H9 (cell line): Measurements from ENCODE around the gene MAST4. TPM values are rescaled to one million over a fixed set of nuclear protein-coding genes. Genes with fewer than 3 reads are reported as not detected.

Source experiments
- DNase-seq: peaks from one replicate; pipeline ENCODE4 v3.0.0-alpha.2; 2017
- H2AFZ ChIP-seq: one replicate; pipeline ENCODE4 v1.6.1; 2013; ENCODE audit warnings: mild to moderate bottlenecking, low read length, control low read depth, moderate library complexity
- H2AK5ac ChIP-seq: 2 replicates; pipeline ENCODE4 v1.6.1; 2013; ENCODE audit warnings: low read length, control low read depth, mixed read lengths; ENCODE audit not compliant: insufficient read length
- H2BK120ac ChIP-seq: one replicate; pipeline ENCODE4 v1.6.1; 2013; ENCODE audit warnings: low read depth, mild to moderate bottlenecking, low read length, control low read depth, inconsistent platforms; ENCODE audit not compliant: poor library complexity, severe bottlenecking
- H2BK12ac ChIP-seq: 2 replicates; pipeline ENCODE4 v1.6.1; 2013; ENCODE audit warnings: low read length, control low read depth, mixed read lengths, low read depth; ENCODE audit not compliant: insufficient read length
- H2BK15ac ChIP-seq: 2 replicates; pipeline ENCODE4 v1.6.1; 2013; ENCODE audit warnings: low read depth, low read length, control low read depth
- H2BK20ac ChIP-seq: one replicate; pipeline ENCODE4 v1.6.1; 2013; ENCODE audit warnings: low read depth, mild to moderate bottlenecking, low read length, control low read depth, inconsistent platforms; ENCODE audit not compliant: poor library complexity, severe bottlenecking
- H2BK5ac ChIP-seq: 2 replicates; pipeline ENCODE4 v1.6.1; 2013; ENCODE audit warnings: low read length, control low read depth, mixed read lengths; ENCODE audit not compliant: insufficient read length
- H3K14ac ChIP-seq: 2 replicates; pipeline ENCODE4 v1.6.1; 2013; ENCODE audit warnings: low read length, control low read depth; ENCODE audit not compliant: insufficient read depth
- H3K18ac ChIP-seq: 2 replicates; pipeline ENCODE4 v1.6.1; 2013; ENCODE audit warnings: low read depth, mild to moderate bottlenecking, mixed read lengths, low read length, control low read depth; ENCODE audit not compliant: insufficient read length
- H3K23ac ChIP-seq: 2 replicates; pipeline ENCODE4 v1.6.1; 2013; ENCODE audit warnings: low read length, control low read depth, mixed read lengths, low read depth; ENCODE audit not compliant: insufficient read length
- H3K23me2 ChIP-seq: 2 replicates; pipeline ENCODE4 v1.6.1; 2013; ENCODE audit warnings: low read depth, mild to moderate bottlenecking, mixed read lengths, low read length, control low read depth; ENCODE audit not compliant: insufficient read length, poor library complexity, severe bottlenecking
- H3K27ac ChIP-seq: 2 replicates; pipeline ENCODE4 v1.5.1; 2013; ENCODE audit warnings: low read length, control low read depth, mixed read lengths, low read depth; ENCODE audit not compliant: insufficient read length
- H3K27me3 ChIP-seq: 2 replicates; pipeline ENCODE4 v1.6.1; 2013; ENCODE audit warnings: low read length, control low read depth, inconsistent platforms; ENCODE audit not compliant: insufficient read depth
- H3K4ac ChIP-seq: 2 replicates; pipeline ENCODE4 v1.6.1; 2013; ENCODE audit warnings: low read depth, mild to moderate bottlenecking, control low read depth, inconsistent platforms, low read length, moderate library complexity
- H3K4me1 ChIP-seq: 2 replicates; pipeline ENCODE4 v1.6.1; 2013; ENCODE audit warnings: low read length, control low read depth, inconsistent platforms; ENCODE audit not compliant: insufficient read depth
- H3K4me2 ChIP-seq: 2 replicates; pipeline ENCODE4 v1.6.1; 2013; ENCODE audit warnings: low read length, control low read depth, mixed read lengths; ENCODE audit not compliant: insufficient read length, insufficient read depth
- H3K56ac ChIP-seq: 2 replicates; pipeline ENCODE4 v1.6.1; 2013; ENCODE audit warnings: low read depth, mild to moderate bottlenecking, mixed read lengths, low read length, control low read depth; ENCODE audit not compliant: insufficient read length
- H3K79me1 ChIP-seq: 2 replicates; pipeline ENCODE4 v1.6.1; 2013; ENCODE audit warnings: low read depth, mild to moderate bottlenecking, moderate library complexity, low read length, control low read depth, inconsistent platforms; ENCODE audit not compliant: insufficient read depth, poor library complexity, severe bottlenecking
- H3K79me2 ChIP-seq: 2 replicates; pipeline ENCODE4 v1.6.1; 2013; ENCODE audit warnings: low read length, control low read depth, inconsistent platforms; ENCODE audit not compliant: insufficient read depth
- H3K9ac ChIP-seq: 2 replicates; pipeline ENCODE4 v1.6.1; 2013; ENCODE audit warnings: low read length, control low read depth, mixed read lengths; ENCODE audit not compliant: insufficient read length; ENCODE audit errors: extremely low read depth
- H3K9me3 ChIP-seq: one replicate; pipeline ENCODE4 v1.6.1; 2013; ENCODE audit warnings: low read depth, low read length, inconsistent platforms; ENCODE audit not compliant: control insufficient read depth
- H3T11ph ChIP-seq: one replicate; pipeline ENCODE4 v1.6.1; 2013; ENCODE audit warnings: mild to moderate bottlenecking, low read length, control low read depth, inconsistent platforms
- H4K20me1 ChIP-seq: one replicate; pipeline ENCODE4 v1.6.1; 2013; ENCODE audit not compliant: control insufficient read depth, insufficient read length, insufficient read depth
- H4K5ac ChIP-seq: 2 replicates; pipeline ENCODE4 v1.6.1; 2013; ENCODE audit warnings: low read depth, mild to moderate bottlenecking, mixed read lengths, low read length, control low read depth; ENCODE audit not compliant: insufficient read length
- H4K8ac ChIP-seq: replicated peaks from 2 replicates; pipeline ENCODE4 v1.6.1; 2013; ENCODE audit warnings: low read length, control low read depth, mixed read lengths, low read depth; ENCODE audit not compliant: insufficient read length
- H4K91ac ChIP-seq: 2 replicates; pipeline ENCODE4 v1.6.1; 2013; ENCODE audit warnings: low read depth, mild to moderate bottlenecking, moderate library complexity, mixed read lengths, low read length, control low read depth; ENCODE audit not compliant: insufficient read length
- H3K27ac Mint-ChIP-seq, 3 experiments: 2 replicates in 2 of 3; 3 replicates in 1 of 3; pipeline ENCODE4 v1.8.0; 2020 to 2021; ENCODE audit warnings: mixed read lengths in 3 of 3, mild to moderate bottlenecking in 1 of 3, moderate library complexity in 1 of 3
- H3K27me3 Mint-ChIP-seq: 2 replicates; pipeline ENCODE4 v1.8.0; 2021; ENCODE audit warnings: low read depth, mild to moderate bottlenecking, moderate library complexity, mixed read lengths
- H3K36me3 Mint-ChIP-seq, 3 experiments: 2 replicates in 2 of 3; 3 replicates in 1 of 3; pipeline ENCODE4 v1.8.0; 2020 to 2021; ENCODE audit warnings: low read depth in 3 of 3, mixed read lengths in 3 of 3; ENCODE audit not compliant: insufficient read depth in 1 of 3
- H3K4me1 Mint-ChIP-seq, 2 experiments: 2 replicates each; pipeline ENCODE4 v1.8.0; 2020; ENCODE audit warnings: mixed read lengths in 2 of 2
- H3K4me3 Mint-ChIP-seq, 2 experiments: 2 replicates in 1 of 2; 3 replicates in 1 of 2; pipeline ENCODE4 v1.8.0; 2020 to 2021; ENCODE audit warnings: mild to moderate bottlenecking in 2 of 2, mixed read lengths in 2 of 2, moderate library complexity in 1 of 2
- H3K9me3 Mint-ChIP-seq, 2 experiments: 2 replicates in 1 of 2; 3 replicates in 1 of 2; pipeline ENCODE4 v1.8.0; 2020; ENCODE audit warnings: mild to moderate bottlenecking in 2 of 2, mixed read lengths in 2 of 2, moderate library complexity in 1 of 2
- WGBS: extraction: QIAGEN DNeasy Blood & Tissue Kit; methylation state at CpG from one replicate; pipeline ENCODE4 v1.1.7; 2013; ENCODE audit warnings: missing lambda C conversion rate, low lambda C conversion rate, mixed read lengths; ENCODE audit not compliant: insufficient read length; ENCODE audit errors: extremely low coverage; 5-methylcytosine and 5-hydroxymethylcytosine counted together
- total RNA-seq: library from RNA; stranded (reverse); gene quantifications from 2 replicates; pipeline ENCODE4 v1.2.1, GENCODE V29; 2021
- TF ChIP-seq, protein P1 (sequence below): fragments of 200-600 bp; sonication (generic); conservative IDR thresholded peaks from 3 replicates; pipeline ENCODE4 v1.8.0; 2021; ENCODE audit warnings: antibody characterized with exemption, mild to moderate bottlenecking

MAST4 gene
- total RNA-seq, 1 experiment from 2014 or later = 3.7 TPM

DNA sequence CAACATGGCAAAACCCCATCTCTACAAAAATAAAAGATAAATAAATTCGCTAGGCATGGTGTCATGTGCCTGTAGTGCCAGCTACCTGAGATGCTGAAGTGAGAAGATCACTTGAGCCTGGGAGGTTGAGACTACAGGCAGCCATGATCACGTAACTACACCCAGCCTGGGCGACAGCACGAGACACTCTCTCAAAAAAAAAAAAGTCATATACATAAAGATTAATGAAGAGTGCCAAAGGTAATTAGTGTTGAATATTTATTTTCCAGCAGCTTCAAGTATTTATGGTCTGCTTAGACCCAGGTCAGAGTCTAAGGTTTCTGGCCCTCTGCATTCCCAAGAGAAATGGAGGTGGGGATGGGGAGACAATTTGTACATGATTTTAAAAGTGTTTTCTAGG is 432.7 kb downstream of the MAST4 start:
- Histone ChIP-seq H3K14ac (no peak overlapping the region), H3K23me2 (no peaks in the 10 kb centered on the region), H4K20me1 (no peaks in the 10 kb centered on the region), H4K5ac (no peak overlapping the region), H3K27ac (no peak overlapping the region), H2BK120ac (no peak overlapping the region), H3K9me3 (no peaks in the 10 kb centered on the region), H4K8ac (no peak overlapping the region), H3K56ac (no peak overlapping the region), H2BK15ac (no peak overlapping the region), H4K91ac (no peak overlapping the region), H2BK12ac (no peak overlapping the region), H2BK5ac (no peak overlapping the region), H3K18ac (no peak overlapping the region), H3K23ac (no peak overlapping the region), H3K27me3 (no peaks in the 10 kb centered on the region; the same call in 1 of the 2 replicates), H3K79me1 (no peaks in the 10 kb centered on the region), H3K4me2 (no peak overlapping the region), H3K79me2 (no peaks in the 10 kb centered on the region), H3K4ac (no peak overlapping the region), H3T11ph (no peak overlapping the region), H3K4me1 (no peaks in the 10 kb centered on the region), H2BK20ac (no peak overlapping the region), H3K9ac (no peak overlapping the region), H2AFZ (no peak overlapping the region), H2AK5ac (no peak overlapping the region)
- Mint-ChIP-seq H3K9me3 (no peaks in the 10 kb centered on the region), H3K27me3 (no peaks in the 10 kb centered on the region), H3K4me1 (peaks cover 5 to 11% of the 10 kb centered on the region in 2 experiments; a peak in 3 of 4 replicates), H3K4me3 (no peak overlapping the region), H3K27ac (no peak overlapping the region), H3K36me3 (no peaks in the 10 kb centered on the region)
- no CpG with 5 or more reads among the region's 4 CpGs for WGBS
- no peak for DNase-seq
- TF ChIP-seq, protein P1, sequence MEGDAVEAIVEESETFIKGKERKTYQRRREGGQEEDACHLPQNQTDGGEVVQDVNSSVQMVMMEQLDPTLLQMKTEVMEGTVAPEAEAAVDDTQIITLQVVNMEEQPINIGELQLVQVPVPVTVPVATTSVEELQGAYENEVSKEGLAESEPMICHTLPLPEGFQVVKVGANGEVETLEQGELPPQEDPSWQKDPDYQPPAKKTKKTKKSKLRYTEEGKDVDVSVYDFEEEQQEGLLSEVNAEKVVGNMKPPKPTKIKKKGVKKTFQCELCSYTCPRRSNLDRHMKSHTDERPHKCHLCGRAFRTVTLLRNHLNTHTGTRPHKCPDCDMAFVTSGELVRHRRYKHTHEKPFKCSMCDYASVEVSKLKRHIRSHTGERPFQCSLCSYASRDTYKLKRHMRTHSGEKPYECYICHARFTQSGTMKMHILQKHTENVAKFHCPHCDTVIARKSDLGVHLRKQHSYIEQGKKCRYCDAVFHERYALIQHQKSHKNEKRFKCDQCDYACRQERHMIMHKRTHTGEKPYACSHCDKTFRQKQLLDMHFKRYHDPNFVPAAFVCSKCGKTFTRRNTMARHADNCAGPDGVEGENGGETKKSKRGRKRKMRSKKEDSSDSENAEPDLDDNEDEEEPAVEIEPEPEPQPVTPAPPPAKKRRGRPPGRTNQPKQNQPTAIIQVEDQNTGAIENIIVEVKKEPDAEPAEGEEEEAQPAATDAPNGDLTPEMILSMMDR = no peak
